Measurements from ENCODE around the gene ARID5B. TPM values are rescaled to one million over a fixed set of nuclear protein-coding genes. Genes with fewer than 3 reads are reported as not detected.

The ARID5B gene
- total RNA-seq, 1 experiment from 2014 or later, result 0.04 TPM

GRCh38 chr10:61951144-61951483, 49.6 kb downstream of the ARID5B start:
- H4K8ac ChIP-seq (replicated peaks; ENCODE audit: insufficient read length, low read depth, low read length), result no peak overlapping the region
- H3K4me2 ChIP-seq (ENCODE audit: insufficient read depth, insufficient read length, low read length), result no peak overlapping the region
- no peak overlapping the region for H3T11ph ChIP-seq (ENCODE audit: low read length)
- no peaks in the 10 kb centered on the region for H3K27me3 Mint-ChIP-seq (ENCODE audit: low read depth)
- no peaks in the 10 kb centered on the region for H3K36me3 Mint-ChIP-seq (ENCODE audit: insufficient read depth in 1 of 3, low read depth in 3 of 3)
- no peak overlapping the region for H3K27ac ChIP-seq (ENCODE audit: insufficient read length, low read depth, low read length)
- H2BK20ac ChIP-seq (ENCODE audit: low read depth, low read length, poor library complexity, severe bottlenecking), result no peak overlapping the region
- no peak overlapping the region for H3K4me3 Mint-ChIP-seq
- H3K79me1 ChIP-seq (ENCODE audit: insufficient read depth, low read depth, low read length, poor library complexity, severe bottlenecking), result no peaks in the 10 kb centered on the region
- no peak overlapping the region for H4K5ac ChIP-seq (ENCODE audit: insufficient read length, low read depth, low read length)
- no peak overlapping the region for H2AK5ac ChIP-seq (ENCODE audit: insufficient read length, low read length)
- WGBS (ENCODE audit: extremely low coverage, insufficient read length, low lambda C conversion rate), result no CpG with 5 or more reads among the region's 3 CpGs
- no peak overlapping the region for H2BK15ac ChIP-seq (ENCODE audit: low read depth, low read length)
- no peak overlapping the region for H3K9ac ChIP-seq (ENCODE audit: extremely low read depth, insufficient read length, low read length)
- H2BK12ac ChIP-seq (ENCODE audit: insufficient read length, low read depth, low read length), result no peak overlapping the region
- H3K27me3 ChIP-seq (ENCODE audit: insufficient read depth, low read length), result no peaks in the 10 kb centered on the region
- H3K4me1 Mint-ChIP-seq, result no peaks in the 10 kb centered on the region
- H3K56ac ChIP-seq (ENCODE audit: insufficient read length, low read depth, low read length), result no peak overlapping the region
- no peak overlapping the region for H3K14ac ChIP-seq (ENCODE audit: insufficient read depth, low read length)
- H3K4ac ChIP-seq (ENCODE audit: low read depth, low read length), result no peak overlapping the region
- H2BK120ac ChIP-seq (ENCODE audit: low read depth, low read length, poor library complexity, severe bottlenecking), result no peak overlapping the region
- no peak overlapping the region for H2BK5ac ChIP-seq (ENCODE audit: insufficient read length, low read length)
- H3K27ac Mint-ChIP-seq, result no peak overlapping the region
- H4K20me1 ChIP-seq (ENCODE audit: control insufficient read depth, insufficient read depth, insufficient read length), result no peaks in the 10 kb centered on the region
- no peaks in the 10 kb centered on the region for H3K79me2 ChIP-seq (ENCODE audit: insufficient read depth, low read length)
- H3K23me2 ChIP-seq (ENCODE audit: insufficient read length, low read depth, low read length, poor library complexity, severe bottlenecking), result no peaks in the 10 kb centered on the region
- H3K23ac ChIP-seq (ENCODE audit: insufficient read length, low read depth, low read length), result no peak overlapping the region
- no peak overlapping the region for H3K18ac ChIP-seq (ENCODE audit: insufficient read length, low read depth, low read length)
- no peaks in the 10 kb centered on the region for H3K9me3 Mint-ChIP-seq
- H3K9me3 ChIP-seq (ENCODE audit: control insufficient read depth, low read depth, low read length), result no peaks in the 10 kb centered on the region
- H3K4me1 ChIP-seq (ENCODE audit: insufficient read depth, low read length), result no peaks in the 10 kb centered on the region
- DNase-seq, result no peak
- H2AFZ ChIP-seq (ENCODE audit: low read length), result no peak overlapping the region
- no peak overlapping the region for H4K91ac ChIP-seq (ENCODE audit: insufficient read length, low read depth, low read length)
- TF ChIP-seq CTCF (conservative IDR thresholded peaks at IDR 0.05), result no peak
